KMS-11 (cell line): ENCODE measurements around the gene CDH4.

Experiments used
- H2AFZ ChIP-seq: fragments of 200-600 bp; sonication (generic); 2 replicates; pipeline ENCODE4 v1.6.1; 2016; ENCODE audit warnings: antibody characterized with exemption, mixed run types, low read depth
- H3K27ac ChIP-seq: fragments of 200-600 bp; sonication (generic); 2 replicates; pipeline ENCODE4 v1.6.1; 2016; ENCODE audit warnings: mild to moderate bottlenecking, mixed run types
- H3K27me3 ChIP-seq: fragments of 200-600 bp; sonication (generic); 2 replicates; pipeline ENCODE4 v1.6.1; 2017; ENCODE audit warnings: mild to moderate bottlenecking, low read depth, mixed run types, moderate library complexity; ENCODE audit not compliant: insufficient read depth
- H3K36me3 ChIP-seq: fragments of 200-600 bp; sonication (generic); 2 replicates; pipeline ENCODE4 v1.6.1; 2017; ENCODE audit warnings: mild to moderate bottlenecking, mixed run types; ENCODE audit not compliant: insufficient read depth
- H3K4me1 ChIP-seq: fragments of 200-600 bp; sonication (generic); 2 replicates; pipeline ENCODE4 v1.6.1; 2016; ENCODE audit warnings: mild to moderate bottlenecking, low read depth, mixed run types; ENCODE audit not compliant: poor library complexity, severe bottlenecking
- H3K4me2 ChIP-seq: fragments of 200-600 bp; sonication (generic); 2 replicates; pipeline ENCODE4 v1.7.0; 2016; ENCODE audit warnings: mild to moderate bottlenecking, mixed run types
- H3K4me3 ChIP-seq: fragments of 200-600 bp; sonication (generic); IDR thresholded peaks from 2 replicates; pipeline ENCODE4 v1.6.1; 2017; ENCODE audit warnings: low read depth, low read length, mixed read lengths; ENCODE audit not compliant: insufficient read depth
- H3K79me2 ChIP-seq: fragments of 200-600 bp; sonication (generic); 2 replicates; pipeline ENCODE4 v1.6.1; 2016; ENCODE audit warnings: low read depth, mixed run types; ENCODE audit not compliant: insufficient read depth
- H3K9ac ChIP-seq: fragments of 200-600 bp; sonication (generic); 2 replicates; pipeline ENCODE4 v1.6.1; 2016; ENCODE audit warnings: mild to moderate bottlenecking, mixed run types
- H4K20me1 ChIP-seq: fragments of 200-600 bp; sonication (generic); 2 replicates; pipeline ENCODE4 v1.6.1; 2016; ENCODE audit warnings: mild to moderate bottlenecking, mixed run types; ENCODE audit not compliant: insufficient read depth
- CTCF ChIP-seq: fragments of 200-600 bp; sonication (generic); conservative IDR thresholded peaks from 2 replicates; pipeline ENCODE4 v1.6.1; 2017; ENCODE audit warnings: low read depth, mild to moderate bottlenecking, antibody characterized with exemption, low read length, moderate library complexity, mixed read lengths

CDH4 gene

GRCh38 chr20:61732511-61733210 lies 480.6 kb downstream of the CDH4 start:
- Histone ChIP-seq H3K4me2 (no peak overlapping the region), H3K4me3 (no peak overlapping the region), H3K36me3 (no peaks in the 10 kb centered on the region), H2AFZ (no peak overlapping the region), H3K79me2 (no peaks in the 10 kb centered on the region), H3K9ac (no peak overlapping the region), H3K4me1 (no peaks in the 10 kb centered on the region), H3K27me3 (peaks cover 12% of the 10 kb centered on the region), H3K27ac (no peak overlapping the region), H4K20me1 (no peaks in the 10 kb centered on the region)
- no peak for TF ChIP-seq CTCF

- Histone ChIP-seq H3K79me2 (no peaks in the 10 kb centered on the region), H3K27me3 (peaks cover 14% of the 10 kb centered on the region), H3K4me2 (no peak overlapping the region), H3K4me3 (no peak overlapping the region), H2AFZ (no peak overlapping the region), H3K27ac (no peak overlapping the region), H3K4me1 (no peaks in the 10 kb centered on the region), H3K36me3 (no peaks in the 10 kb centered on the region), H4K20me1 (no peaks in the 10 kb centered on the region), H3K9ac (no peak overlapping the region)
- TF ChIP-seq CTCF, result no peak
These were observed 481.2 kb downstream of the CDH4 start for GRCh38 chr20:61733216-61733615.

GRCh38 chr20:61733891-61734732 lies 482.1 kb downstream of the CDH4 start:
- no peak overlapping the region for H2AFZ ChIP-seq
- no peak overlapping the region for H3K27ac ChIP-seq
- H3K4me3 ChIP-seq, result no peak overlapping the region
- H3K79me2 ChIP-seq, result no peaks in the 10 kb centered on the region
- no peak overlapping the region for H3K9ac ChIP-seq
- H3K36me3 ChIP-seq, result no peaks in the 10 kb centered on the region
- peaks cover 22% of the 10 kb centered on the region for H3K27me3 ChIP-seq
- H3K4me2 ChIP-seq, result no peak overlapping the region
- no peaks in the 10 kb centered on the region for H4K20me1 ChIP-seq
- no peak for TF ChIP-seq CTCF
- H3K4me1 ChIP-seq, result no peaks in the 10 kb centered on the region

GRCh38 chr20:61734733-61735502 lies 482.9 kb downstream of the CDH4 start:
- no peaks in the 10 kb centered on the region for H4K20me1 ChIP-seq
- no peaks in the 10 kb centered on the region for H3K4me1 ChIP-seq
- no peak overlapping the region for H3K4me3 ChIP-seq
- no peaks in the 10 kb centered on the region for H3K36me3 ChIP-seq
- peaks cover 28% of the 10 kb centered on the region for H3K27me3 ChIP-seq
- H2AFZ ChIP-seq, result no peak overlapping the region
- no peak overlapping the region for H3K9ac ChIP-seq
- TF ChIP-seq CTCF, result no peak
- no peak overlapping the region for H3K4me2 ChIP-seq
- no peaks in the 10 kb centered on the region for H3K79me2 ChIP-seq
- H3K27ac ChIP-seq, result no peak overlapping the region
